DND-41 (cell line): ENCODE data around the gene DNAH2.

Experiments
- ATAC-seq: fragments of 200-7000 bp; cut with Tn5 transposase; 3 replicates; pipeline ENCODE4 v1.9.1; 2021; ENCODE audit warnings: low read depth; ENCODE audit not compliant: insufficient read depth
- DNase-seq: peaks from one replicate; pipeline ENCODE4 v3.0.0-alpha.2; 2020
- H2AFZ ChIP-seq: 2 replicates; pipeline ENCODE4 v1.6.0; 2012; ENCODE audit warnings: low read depth, low read length
- H3K27ac ChIP-seq: 2 replicates; pipeline ENCODE4 v1.5.1; 2012; ENCODE audit warnings: low read length, inconsistent platforms
- H3K27me3 ChIP-seq: fragments of 200-600 bp; sonication (generic); 2 replicates; pipeline ENCODE4 v1.6.0; 2012; ENCODE audit warnings: low read length, mild to moderate bottlenecking, inconsistent platforms; ENCODE audit not compliant: insufficient read depth, poor library complexity
- H3K36me3 ChIP-seq: 2 replicates; pipeline ENCODE4 v1.5.1; 2012; ENCODE audit warnings: low read length, inconsistent platforms; ENCODE audit not compliant: insufficient read depth
- H3K4me1 ChIP-seq: 2 replicates; pipeline ENCODE4 v1.5.1; 2012; ENCODE audit warnings: mild to moderate bottlenecking, low read length; ENCODE audit not compliant: insufficient read depth
- H3K4me2 ChIP-seq: 2 replicates; pipeline ENCODE4 v1.6.0; 2012; ENCODE audit warnings: mild to moderate bottlenecking, moderate library complexity, low read length, inconsistent platforms; ENCODE audit not compliant: insufficient read depth
- H3K4me3 ChIP-seq, 2 experiments: fragments of 200-600 bp in 1 of 2; shearing (Covaris generic) in 1 of 2; 2 replicates each; pipeline ENCODE4 v1.5.1; 2012 to 2016; ENCODE audit warnings: inconsistent platforms in 2 of 2, low read length in 2 of 2, mild to moderate bottlenecking in 2 of 2, low read depth in 1 of 2, moderate library complexity in 1 of 2
- H3K79me2 ChIP-seq: 2 replicates; pipeline ENCODE4 v1.6.0; 2012; ENCODE audit warnings: low read length, inconsistent platforms; ENCODE audit not compliant: insufficient read depth
- H3K9ac ChIP-seq: 2 replicates; pipeline ENCODE4 v1.6.0; 2012; ENCODE audit warnings: low read depth, mild to moderate bottlenecking, inconsistent platforms, low read length, moderate library complexity
- H3K9me3 ChIP-seq: 2 replicates; pipeline ENCODE4 v1.5.1; 2012; ENCODE audit warnings: low read length, moderate library complexity, mild to moderate bottlenecking, inconsistent platforms; ENCODE audit not compliant: insufficient read depth, severe bottlenecking
- H4K20me1 ChIP-seq: 2 replicates; pipeline ENCODE4 v1.6.0; 2012; ENCODE audit warnings: low read length; ENCODE audit not compliant: insufficient read depth
- EZH2 ChIP-seq: IDR thresholded peaks from 3 replicates; pipeline ENCODE4 v1.6.1; 2012; ENCODE audit warnings: borderline replicate concordance, low read depth, mild to moderate bottlenecking, moderate library complexity, low read length, inconsistent platforms; ENCODE audit not compliant: severe bottlenecking
- TF ChIP-seq, protein P1 (sequence below): IDR thresholded peaks from 2 replicates; pipeline ENCODE4 v1.5.1; 2012; ENCODE audit warnings: borderline replicate concordance, low read length, moderate library complexity, mild to moderate bottlenecking; ENCODE audit not compliant: poor library complexity, severe bottlenecking; ENCODE audit errors: extremely low read depth

DNAH2 gene

DNA sequence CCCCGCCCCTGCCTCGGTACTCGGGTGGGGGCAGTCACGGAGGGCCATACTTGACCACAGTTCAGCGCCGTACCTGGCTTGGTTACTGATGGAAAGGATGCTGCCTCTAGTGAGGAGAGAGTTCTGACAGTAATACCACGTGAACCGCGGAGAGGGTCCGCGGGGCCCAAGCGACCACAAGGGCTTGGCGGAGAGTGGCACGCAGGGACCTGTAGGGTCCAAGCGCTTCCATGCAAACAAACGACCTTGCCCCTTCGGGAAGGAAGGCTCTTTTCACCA lies 125.7 kb downstream of the DNAH2 start:
- Histone ChIP-seq H3K4me2 (peak overlapping the region; percentile 95), H3K4me3 (peak overlapping the region; percentile 81 to 91), H3K27ac (peak overlapping the region; percentile 74), H3K79me2 (no peaks in the 10 kb centered on the region; the same call in 1 of the 2 replicates), H4K20me1 (peaks cover 31% of the 10 kb centered on the region), H3K4me1 (peaks cover 61% of the 10 kb centered on the region), H2AFZ (peak overlapping the region; percentile 76), H3K36me3 (peaks cover 16% of the 10 kb centered on the region; the same call in 1 of the 2 replicates), H3K9me3 (no peaks in the 10 kb centered on the region), H3K27me3 (peaks cover 33% of the 10 kb centered on the region), H3K9ac (peak overlapping the region; percentile 60)
- ATAC-seq: no peak
- DNase-seq: peak; percentile 39
- TF ChIP-seq EZH2: no peak
- TF ChIP-seq, protein P1, sequence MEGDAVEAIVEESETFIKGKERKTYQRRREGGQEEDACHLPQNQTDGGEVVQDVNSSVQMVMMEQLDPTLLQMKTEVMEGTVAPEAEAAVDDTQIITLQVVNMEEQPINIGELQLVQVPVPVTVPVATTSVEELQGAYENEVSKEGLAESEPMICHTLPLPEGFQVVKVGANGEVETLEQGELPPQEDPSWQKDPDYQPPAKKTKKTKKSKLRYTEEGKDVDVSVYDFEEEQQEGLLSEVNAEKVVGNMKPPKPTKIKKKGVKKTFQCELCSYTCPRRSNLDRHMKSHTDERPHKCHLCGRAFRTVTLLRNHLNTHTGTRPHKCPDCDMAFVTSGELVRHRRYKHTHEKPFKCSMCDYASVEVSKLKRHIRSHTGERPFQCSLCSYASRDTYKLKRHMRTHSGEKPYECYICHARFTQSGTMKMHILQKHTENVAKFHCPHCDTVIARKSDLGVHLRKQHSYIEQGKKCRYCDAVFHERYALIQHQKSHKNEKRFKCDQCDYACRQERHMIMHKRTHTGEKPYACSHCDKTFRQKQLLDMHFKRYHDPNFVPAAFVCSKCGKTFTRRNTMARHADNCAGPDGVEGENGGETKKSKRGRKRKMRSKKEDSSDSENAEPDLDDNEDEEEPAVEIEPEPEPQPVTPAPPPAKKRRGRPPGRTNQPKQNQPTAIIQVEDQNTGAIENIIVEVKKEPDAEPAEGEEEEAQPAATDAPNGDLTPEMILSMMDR: no peak

DNA sequence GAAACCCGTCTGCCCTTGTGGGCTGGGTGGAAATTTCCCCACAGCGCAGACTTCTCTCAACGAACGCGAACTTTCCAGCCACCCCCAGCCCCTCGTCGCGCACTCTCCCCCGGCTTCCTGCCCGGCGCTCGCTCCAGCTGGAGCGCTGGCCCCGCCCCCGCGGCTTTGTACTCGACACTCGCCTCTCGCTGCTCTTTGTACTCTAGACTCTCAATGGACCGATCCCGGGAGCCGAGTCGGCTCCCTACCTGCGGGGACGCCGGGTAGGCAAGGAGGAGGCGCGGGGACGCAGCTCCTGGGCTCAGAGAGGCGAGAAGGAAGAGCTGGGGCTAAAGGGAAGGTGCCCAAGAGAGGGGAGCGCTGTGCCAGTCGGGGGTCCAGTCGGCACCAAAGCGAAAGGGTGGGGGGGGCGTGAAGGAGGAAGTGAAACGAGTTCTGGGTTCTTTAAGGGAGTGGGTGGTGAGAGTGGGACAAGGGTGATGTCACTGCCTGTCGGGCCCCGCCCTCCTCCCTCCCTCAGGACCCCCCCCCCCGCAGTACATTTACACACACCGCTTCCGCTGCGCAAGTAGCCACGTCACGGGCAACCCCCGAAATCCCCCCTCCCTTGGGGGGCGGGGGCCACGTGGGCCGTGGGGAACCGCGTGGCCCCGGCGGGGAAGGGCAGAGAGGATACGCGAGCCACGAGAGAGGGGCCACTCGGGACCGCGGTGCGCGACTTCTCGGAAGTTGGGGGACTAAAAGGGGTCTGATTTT lies 126.2 kb downstream of the DNAH2 start:
- peak overlapping the region; percentile 76 for H2AFZ ChIP-seq
- no peaks in the 10 kb centered on the region for H3K9me3 ChIP-seq
- peaks cover 16% of the 10 kb centered on the region; the same call in 1 of the 2 replicates for H3K36me3 ChIP-seq
- peak overlapping the region; percentile 81 to 91 for H3K4me3 ChIP-seq
- peaks cover 29% of the 10 kb centered on the region for H4K20me1 ChIP-seq
- H3K4me1 ChIP-seq: peaks cover 56% of the 10 kb centered on the region
- TF ChIP-seq EZH2: no peak
- TF ChIP-seq, protein P1: no peak
- DNase-seq: peak; percentile 86
- peak overlapping the region; percentile 74 for H3K27ac ChIP-seq
- H3K27me3 ChIP-seq: peaks cover 31% of the 10 kb centered on the region
- ATAC-seq: peak; percentile 46
- no peaks in the 10 kb centered on the region; the same call in 1 of the 2 replicates for H3K79me2 ChIP-seq
- peak overlapping the region; percentile 95 for H3K4me2 ChIP-seq
- peak overlapping the region; percentile 60 for H3K9ac ChIP-seq

DNA sequence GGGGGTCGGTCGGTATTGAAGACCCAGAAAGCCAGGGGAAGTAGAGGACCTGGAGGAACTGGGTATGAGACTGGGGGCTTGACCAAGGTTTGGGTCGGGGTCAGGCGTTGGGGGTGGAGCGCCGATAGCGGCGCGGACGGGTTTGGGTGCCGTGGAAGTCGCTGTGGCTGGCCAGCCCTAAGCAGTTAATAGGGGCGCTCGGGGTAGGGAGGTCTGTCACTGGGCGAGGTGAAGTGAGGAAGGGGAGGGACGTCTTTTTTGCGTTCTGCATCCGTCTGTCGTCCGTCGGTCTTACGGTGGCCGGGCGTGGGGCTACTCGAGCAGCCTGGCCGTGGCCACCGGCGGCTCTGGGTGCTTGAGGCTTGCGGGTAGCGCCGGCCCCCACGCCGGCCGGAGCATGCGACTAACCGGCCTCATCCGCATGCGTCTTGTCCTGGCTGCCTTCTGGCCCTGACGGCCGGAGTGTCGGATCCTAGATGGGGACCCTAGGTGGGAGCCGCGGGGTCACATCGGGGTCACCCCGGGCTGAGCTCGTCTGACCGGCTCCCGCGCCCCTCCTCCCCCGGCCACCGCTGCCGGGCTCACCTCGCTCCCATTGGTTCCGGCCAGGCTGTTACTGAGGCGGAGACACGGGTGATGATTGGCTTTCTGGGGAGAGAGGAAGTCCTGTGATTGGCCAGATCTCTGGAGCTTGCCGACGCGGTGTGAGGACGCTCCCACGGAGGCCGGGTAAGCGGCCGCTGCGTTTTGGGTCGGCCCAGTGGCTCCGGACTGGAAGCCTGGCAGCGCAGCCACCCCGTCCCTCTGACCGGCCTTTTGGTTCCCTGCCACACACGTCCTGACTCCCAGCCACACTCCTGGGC lies 127.0 kb downstream of the DNAH2 start:
- peak overlapping the region; percentile 45 for H3K27ac ChIP-seq
- H3K36me3 ChIP-seq: peaks cover 18% of the 10 kb centered on the region; the same call in 1 of the 2 replicates
- no peaks in the 10 kb centered on the region; the same call in 1 of the 2 replicates for H3K79me2 ChIP-seq
- H4K20me1 ChIP-seq: peaks cover 24% of the 10 kb centered on the region
- DNase-seq (peak; percentile 85), ATAC-seq (peak; percentile 81)
- no peaks in the 10 kb centered on the region for H3K9me3 ChIP-seq
- H3K4me1 ChIP-seq: peaks cover 52% of the 10 kb centered on the region
- peak overlapping the region; percentile 60 for H3K9ac ChIP-seq
- H3K4me2 ChIP-seq: peak overlapping the region; percentile 95
- H2AFZ ChIP-seq: peak overlapping the region; percentile 71; the same call in 1 of the 2 replicates
- H3K27me3 ChIP-seq: peaks cover 28% of the 10 kb centered on the region
- TF ChIP-seq, protein P1: no peak
- TF ChIP-seq EZH2: no peak
- H3K4me3 ChIP-seq: peak overlapping the region; percentile 81 to 91; a peak in 3 of 4 replicates
